Neural cell (in vitro differentiated cells): ENCODE data around the gene LARGE1.

Experiments
- CTCF ChIP-seq: fragments of 450-650 bp; IDR thresholded peaks from 2 replicates; pipeline ENCODE4 v1.5.1; 2014; ENCODE audit warnings: antibody characterized with exemption, mild to moderate bottlenecking, moderate library complexity; ENCODE audit not compliant: poor library complexity, severe bottlenecking
- EP300 ChIP-seq: fragments of 450-650 bp; conservative IDR thresholded peaks from 2 replicates; pipeline ENCODE4 v1.6.1; 2014; ENCODE audit warnings: antibody characterized with exemption, mild to moderate bottlenecking, moderate library complexity; ENCODE audit not compliant: poor library complexity, severe bottlenecking
- EZH2 ChIP-seq: fragments of 200-600, 300-800 bp; shearing (Covaris generic), sonication (generic); IDR thresholded peaks from 2 replicates; pipeline ENCODE4 v1.6.1; 2014; ENCODE audit warnings: antibody characterized with exemption, low read length, borderline replicate concordance, mild to moderate bottlenecking; ENCODE audit not compliant: insufficient read depth, poor library complexity, severe bottlenecking
- MXI1 ChIP-seq: fragments of 450-650 bp; conservative IDR thresholded peaks from 2 replicates; pipeline ENCODE4 v1.6.1; 2014; ENCODE audit warnings: antibody characterized with exemption, mild to moderate bottlenecking; ENCODE audit not compliant: poor library complexity, severe bottlenecking
- POLR2AphosphoS5 ChIP-seq: IDR thresholded peaks from 2 replicates; pipeline ENCODE4 v1.6.1; 2012
- SMC3 ChIP-seq: fragments of 450-650 bp; conservative IDR thresholded peaks from 2 replicates; pipeline ENCODE4 v1.6.1; 2014; ENCODE audit warnings: antibody characterized with exemption, mild to moderate bottlenecking, moderate library complexity; ENCODE audit not compliant: poor library complexity
- TAF1 ChIP-seq: IDR thresholded peaks from 2 replicates; pipeline ENCODE4 v1.6.1; 2012; ENCODE audit warnings: low read depth

- TF ChIP-seq SMC3 (no peak), MXI1 (no peak), CTCF (no peak), EP300 (no peak), EZH2 (no peak), TAF1 (no peak), POLR2AphosphoS5 (no peak)
Observed at GRCh38 chr22:33589297-33589696, 331.0 kb downstream of the LARGE1 start.
